GM23338 (cell line): Measurements from ENCODE around the gene SKA3. TPM values are rescaled to one million over a fixed set of nuclear protein-coding genes. Genes with fewer than 3 reads are reported as not detected.

Source experiments
- EZH2phosphoT487 ChIP-seq: fragments of 200-600 bp; sonication (generic); IDR thresholded peaks from one replicate; pipeline ENCODE4 v1.8.1; 2018; ENCODE audit warnings: antibody characterized with exemption; ENCODE audit not compliant: unreplicated experiment
- JUNB ChIP-seq: IDR thresholded peaks from one replicate; pipeline ENCODE4 v1.6.1; 2016; ENCODE audit warnings: antibody characterized with exemption; ENCODE audit not compliant: unreplicated experiment
- STAT1 ChIP-seq: IDR thresholded peaks from one replicate; pipeline ENCODE4 v1.6.1; 2016; ENCODE audit warnings: antibody characterized with exemption; ENCODE audit not compliant: unreplicated experiment
- ZNF114 ChIP-seq: fragments of 250-450 bp; sonication (Bioruptor Pico); IDR thresholded peaks from 2 replicates; pipeline ENCODE4 v1.5.0; 2020; ENCODE audit warnings: mild to moderate bottlenecking, moderate library complexity
- polyA plus RNA-seq: library from polyadenylated mRNA; unstranded; fragments of >200 nt; fragmentation: Nextera tagmentation; extraction: Ambion mirVana; gene quantifications from 2 replicates; pipeline ENCODE4 v1.2.1, GENCODE V29; 2016
- total RNA-seq: library from RNA; depleted of rRNA; stranded (reverse); fragments of >200 nt; shearing (Covaris generic); gene quantifications from 2 replicates; pipeline ENCODE4 v1.2.3, GENCODE V29; 2014
- TF ChIP-seq, protein P1 (sequence below): fragments of 250-450 bp; sonication (Bioruptor Pico); IDR thresholded peaks from 2 replicates; pipeline ENCODE4 v1.5.0; 2020; ENCODE audit warnings: mild to moderate bottlenecking, moderate library complexity
- TF ChIP-seq, protein P2 (sequence below): IDR thresholded peaks from one replicate; pipeline ENCODE4 v1.6.1; 2018; ENCODE audit warnings: antibody characterized with exemption; ENCODE audit not compliant: unreplicated experiment

Gene SKA3
- total and polyA plus RNA-seq, 2 experiments from 2014 or later, result 65.9 to 179 TPM

DNA sequence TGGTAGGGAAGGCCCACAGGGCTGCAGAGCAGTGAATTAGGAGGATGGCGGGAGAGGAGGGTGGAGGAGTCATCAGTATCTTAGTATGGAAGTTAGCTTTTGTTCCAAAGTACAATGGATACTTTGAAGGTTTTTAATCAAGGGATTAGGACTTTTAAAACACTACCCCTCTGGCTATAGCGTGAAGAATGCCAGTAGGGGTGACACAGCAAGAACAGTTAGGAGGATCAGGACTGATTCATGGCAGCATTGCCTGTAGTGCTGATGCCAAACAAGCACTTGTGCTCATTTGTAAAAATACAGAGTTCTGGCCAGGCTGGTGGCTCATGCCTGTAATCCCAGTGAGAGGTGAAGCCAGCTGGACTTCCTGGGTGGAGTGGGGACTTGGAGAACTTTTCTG lies 46.2 kb downstream of the SKA3 start (continued):
- TF ChIP-seq, protein P1, sequence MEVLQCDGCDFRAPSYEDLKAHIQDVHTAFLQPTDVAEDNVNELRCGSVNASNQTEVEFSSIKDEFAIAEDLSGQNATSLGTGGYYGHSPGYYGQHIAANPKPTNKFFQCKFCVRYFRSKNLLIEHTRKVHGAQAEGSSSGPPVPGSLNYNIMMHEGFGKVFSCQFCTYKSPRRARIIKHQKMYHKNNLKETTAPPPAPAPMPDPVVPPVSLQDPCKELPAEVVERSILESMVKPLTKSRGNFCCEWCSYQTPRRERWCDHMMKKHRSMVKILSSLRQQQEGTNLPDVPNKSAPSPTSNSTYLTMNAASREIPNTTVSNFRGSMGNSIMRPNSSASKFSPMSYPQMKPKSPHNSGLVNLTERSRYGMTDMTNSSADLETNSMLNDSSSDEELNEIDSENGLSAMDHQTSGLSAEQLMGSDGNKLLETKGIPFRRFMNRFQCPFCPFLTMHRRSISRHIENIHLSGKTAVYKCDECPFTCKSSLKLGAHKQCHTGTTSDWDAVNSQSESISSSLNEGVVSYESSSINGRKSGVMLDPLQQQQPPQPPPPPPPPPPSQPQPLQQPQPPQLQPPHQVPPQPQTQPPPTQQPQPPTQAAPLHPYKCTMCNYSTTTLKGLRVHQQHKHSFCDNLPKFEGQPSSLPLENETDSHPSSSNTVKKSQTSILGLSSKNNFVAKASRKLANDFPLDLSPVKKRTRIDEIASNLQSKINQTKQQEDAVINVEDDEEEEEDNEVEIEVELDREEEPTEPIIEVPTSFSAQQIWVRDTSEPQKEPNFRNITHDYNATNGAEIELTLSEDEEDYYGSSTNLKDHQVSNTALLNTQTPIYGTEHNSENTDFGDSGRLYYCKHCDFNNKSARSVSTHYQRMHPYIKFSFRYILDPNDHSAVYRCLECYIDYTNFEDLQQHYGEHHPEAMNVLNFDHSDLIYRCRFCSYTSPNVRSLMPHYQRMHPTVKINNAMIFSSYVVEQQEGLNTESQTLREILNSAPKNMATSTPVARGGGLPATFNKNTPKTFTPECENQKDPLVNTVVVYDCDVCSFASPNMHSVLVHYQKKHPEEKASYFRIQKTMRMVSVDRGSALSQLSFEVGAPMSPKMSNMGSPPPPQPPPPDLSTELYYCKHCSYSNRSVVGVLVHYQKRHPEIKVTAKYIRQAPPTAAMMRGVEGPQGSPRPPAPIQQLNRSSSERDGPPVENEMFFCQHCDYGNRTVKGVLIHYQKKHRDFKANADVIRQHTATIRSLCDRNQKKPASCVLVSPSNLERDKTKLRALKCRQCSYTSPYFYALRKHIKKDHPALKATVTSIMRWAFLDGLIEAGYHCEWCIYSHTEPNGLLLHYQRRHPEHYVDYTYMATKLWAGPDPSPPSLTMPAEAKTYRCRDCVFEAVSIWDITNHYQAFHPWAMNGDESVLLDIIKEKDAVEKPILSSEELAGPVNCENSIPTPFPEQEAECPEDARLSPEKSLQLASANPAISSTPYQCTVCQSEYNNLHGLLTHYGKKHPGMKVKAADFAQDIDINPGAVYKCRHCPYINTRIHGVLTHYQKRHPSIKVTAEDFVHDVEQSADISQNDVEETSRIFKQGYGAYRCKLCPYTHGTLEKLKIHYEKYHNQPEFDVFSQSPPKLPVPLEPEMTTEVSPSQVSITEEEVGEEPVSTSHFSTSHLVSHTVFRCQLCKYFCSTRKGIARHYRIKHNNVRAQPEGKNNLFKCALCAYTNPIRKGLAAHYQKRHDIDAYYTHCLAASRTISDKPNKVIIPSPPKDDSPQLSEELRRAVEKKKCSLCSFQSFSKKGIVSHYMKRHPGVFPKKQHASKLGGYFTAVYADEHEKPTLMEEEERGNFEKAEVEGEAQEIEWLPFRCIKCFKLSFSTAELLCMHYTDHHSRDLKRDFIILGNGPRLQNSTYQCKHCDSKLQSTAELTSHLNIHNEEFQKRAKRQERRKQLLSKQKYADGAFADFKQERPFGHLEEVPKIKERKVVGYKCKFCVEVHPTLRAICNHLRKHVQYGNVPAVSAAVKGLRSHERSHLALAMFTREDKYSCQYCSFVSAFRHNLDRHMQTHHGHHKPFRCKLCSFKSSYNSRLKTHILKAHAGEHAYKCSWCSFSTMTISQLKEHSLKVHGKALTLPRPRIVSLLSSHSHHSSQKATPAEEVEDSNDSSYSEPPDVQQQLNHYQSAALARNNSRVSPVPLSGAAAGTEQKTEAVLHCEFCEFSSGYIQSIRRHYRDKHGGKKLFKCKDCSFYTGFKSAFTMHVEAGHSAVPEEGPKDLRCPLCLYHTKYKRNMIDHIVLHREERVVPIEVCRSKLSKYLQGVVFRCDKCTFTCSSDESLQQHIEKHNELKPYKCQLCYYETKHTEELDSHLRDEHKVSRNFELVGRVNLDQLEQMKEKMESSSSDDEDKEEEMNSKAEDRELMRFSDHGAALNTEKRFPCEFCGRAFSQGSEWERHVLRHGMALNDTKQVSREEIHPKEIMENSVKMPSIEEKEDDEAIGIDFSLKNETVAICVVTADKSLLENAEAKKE (CRISPR knock-in tag), result no peak
- TF ChIP-seq, protein P2, sequence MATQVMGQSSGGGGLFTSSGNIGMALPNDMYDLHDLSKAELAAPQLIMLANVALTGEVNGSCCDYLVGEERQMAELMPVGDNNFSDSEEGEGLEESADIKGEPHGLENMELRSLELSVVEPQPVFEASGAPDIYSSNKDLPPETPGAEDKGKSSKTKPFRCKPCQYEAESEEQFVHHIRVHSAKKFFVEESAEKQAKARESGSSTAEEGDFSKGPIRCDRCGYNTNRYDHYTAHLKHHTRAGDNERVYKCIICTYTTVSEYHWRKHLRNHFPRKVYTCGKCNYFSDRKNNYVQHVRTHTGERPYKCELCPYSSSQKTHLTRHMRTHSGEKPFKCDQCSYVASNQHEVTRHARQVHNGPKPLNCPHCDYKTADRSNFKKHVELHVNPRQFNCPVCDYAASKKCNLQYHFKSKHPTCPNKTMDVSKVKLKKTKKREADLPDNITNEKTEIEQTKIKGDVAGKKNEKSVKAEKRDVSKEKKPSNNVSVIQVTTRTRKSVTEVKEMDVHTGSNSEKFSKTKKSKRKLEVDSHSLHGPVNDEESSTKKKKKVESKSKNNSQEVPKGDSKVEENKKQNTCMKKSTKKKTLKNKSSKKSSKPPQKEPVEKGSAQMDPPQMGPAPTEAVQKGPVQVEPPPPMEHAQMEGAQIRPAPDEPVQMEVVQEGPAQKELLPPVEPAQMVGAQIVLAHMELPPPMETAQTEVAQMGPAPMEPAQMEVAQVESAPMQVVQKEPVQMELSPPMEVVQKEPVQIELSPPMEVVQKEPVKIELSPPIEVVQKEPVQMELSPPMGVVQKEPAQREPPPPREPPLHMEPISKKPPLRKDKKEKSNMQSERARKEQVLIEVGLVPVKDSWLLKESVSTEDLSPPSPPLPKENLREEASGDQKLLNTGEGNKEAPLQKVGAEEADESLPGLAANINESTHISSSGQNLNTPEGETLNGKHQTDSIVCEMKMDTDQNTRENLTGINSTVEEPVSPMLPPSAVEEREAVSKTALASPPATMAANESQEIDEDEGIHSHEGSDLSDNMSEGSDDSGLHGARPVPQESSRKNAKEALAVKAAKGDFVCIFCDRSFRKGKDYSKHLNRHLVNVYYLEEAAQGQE, result no peak
- TF ChIP-seq STAT1, result no peak
- TF ChIP-seq JUNB, result no peak
- no peak for TF ChIP-seq EZH2phosphoT487
- no peak for TF ChIP-seq ZNF114 (CRISPR knock-in tag)
